Endothelial cell of umbilical vein (primary cell): Measurements from ENCODE around the gene ANKH. TPM values are rescaled to one million over a fixed set of nuclear protein-coding genes. Genes with fewer than 3 reads are reported as not detected.

Experiments used
- BruUV-seq: library from RNA; stranded (reverse); fragments of 400-500 nt; replicated peaks from 2 replicates; lab custom pipeline; 2021; lab: Mats Ljungman, UMichigan
- CTCF ChIA-PET: fragments of 300-600, 350-600 bp; sonication (Branson Sonifier 250); formaldehyde crosslinking; loops from one replicate; lab custom pipeline; 2021; ENCODE audit warnings: antibody characterized with exemption, inconsistent platforms; lab: Charles Lee
- POLR2A ChIA-PET: fragments of 300-600, 350-600 bp; sonication (Branson Sonifier 250); formaldehyde crosslinking; loops from one replicate; lab custom pipeline; 2021; ENCODE audit warnings: antibody characterized with exemption, inconsistent platforms; lab: Charles Lee
- DNase-seq: peaks from one replicate; pipeline ENCODE4 v3.0.0-alpha.2; 2011; ENCODE audit warnings: low read depth, low spot score
- FAIRE-seq: peaks from 2 replicates; lab custom pipeline; 2011; peaks lifted over from hg19 to GRCh38; lab: Jason Lieb, UNC
- H2AFZ ChIP-seq: 2 replicates; pipeline ENCODE4 v1.6.0; 2012; ENCODE audit warnings: low read depth, low read length, control low read depth, inconsistent platforms
- H3K27ac ChIP-seq: 2 replicates; pipeline ENCODE4 v1.5.1; 2011; ENCODE audit warnings: low read depth, mild to moderate bottlenecking, control low read depth, low read length, moderate library complexity; ENCODE audit not compliant: insufficient read depth
- H3K27me3 ChIP-seq, 2 experiments: 2 replicates each; pipeline versions ENCODE4 v1.6.0 to v1.6.1; 2011; ENCODE audit warnings: low read length in 2 of 2, mixed read lengths in 1 of 2; ENCODE audit not compliant: control insufficient read depth in 2 of 2, insufficient read depth in 2 of 2
- H3K36me3 ChIP-seq, 2 experiments: 2 replicates in 1 of 2; 3 replicates in 1 of 2; pipeline ENCODE4 v1.5.1; 2011; ENCODE audit warnings: low read length in 2 of 2, mild to moderate bottlenecking in 1 of 2, moderate library complexity in 1 of 2; ENCODE audit not compliant: control insufficient read depth in 2 of 2, insufficient read depth in 2 of 2; ENCODE audit errors: extremely low read depth in 1 of 2
- H3K4me1 ChIP-seq: 3 replicates; pipeline ENCODE4 v1.5.1; 2011; ENCODE audit warnings: mild to moderate bottlenecking, low read length; ENCODE audit not compliant: control insufficient read depth, insufficient read depth; ENCODE audit errors: extremely low read depth
- H3K4me2 ChIP-seq: 2 replicates; pipeline ENCODE4 v1.6.1; 2011; ENCODE audit warnings: low read length, control low read depth, mixed read lengths; ENCODE audit not compliant: insufficient read depth
- H3K4me3 ChIP-seq, 3 experiments: fragments of 200-600 bp in 1 of 3; sonication (generic), shearing (Covaris generic) in 1 of 3; replicated peaks in 1 of 3; 2 replicates each; pipeline ENCODE4 v1.5.1; 2011 to 2016; ENCODE audit warnings: control low read depth in 3 of 3, low read length in 3 of 3, mild to moderate bottlenecking in 2 of 3, inconsistent platforms in 1 of 3, low read depth in 1 of 3, moderate library complexity in 1 of 3; ENCODE audit not compliant: insufficient read depth in 1 of 3
- H3K79me2 ChIP-seq: 2 replicates; pipeline ENCODE4 v1.6.0; 2012; ENCODE audit warnings: low read length, inconsistent platforms; ENCODE audit not compliant: control insufficient read depth, insufficient read depth
- H3K9ac ChIP-seq: replicated peaks from 2 replicates; pipeline ENCODE3; 2011; ENCODE audit warnings: low read length, control low read depth; ENCODE audit not compliant: insufficient read depth; ENCODE audit errors: extremely low read depth
- H3K9me1 ChIP-seq: replicated peaks from 3 replicates; pipeline ENCODE4 v1.6.0; 2011; ENCODE audit warnings: mild to moderate bottlenecking, low read length; ENCODE audit not compliant: control insufficient read depth, insufficient read depth; ENCODE audit errors: extremely low read depth
- H3K9me3 ChIP-seq: replicated peaks from 2 replicates; pipeline ENCODE4 v1.5.1; 2012; ENCODE audit warnings: low read length, inconsistent platforms; ENCODE audit not compliant: control insufficient read depth, insufficient read depth
- H4K20me1 ChIP-seq: replicated peaks from 2 replicates; pipeline ENCODE3; 2011; ENCODE audit warnings: mild to moderate bottlenecking, low read length; ENCODE audit not compliant: control insufficient read depth, insufficient read depth; ENCODE audit errors: extremely low read depth
- EZH2 ChIP-seq: IDR thresholded peaks from 2 replicates; pipeline ENCODE4 v1.6.1; 2012; ENCODE audit warnings: borderline replicate concordance, low read depth, mild to moderate bottlenecking, moderate library complexity, low read length, inconsistent platforms; ENCODE audit not compliant: severe bottlenecking
- FOS ChIP-seq: IDR thresholded peaks from 2 replicates; pipeline ENCODE4 v1.6.1; 2011; ENCODE audit warnings: mild to moderate bottlenecking, low read length, moderate library complexity, borderline replicate concordance; ENCODE audit not compliant: insufficient read depth
- GATA2 ChIP-seq: IDR thresholded peaks from 2 replicates; pipeline ENCODE4 v1.7.0; 2011; ENCODE audit warnings: low read depth, mild to moderate bottlenecking, moderate library complexity, mixed read lengths, low read length; ENCODE audit not compliant: insufficient read length, insufficient read depth
- JUN ChIP-seq: IDR thresholded peaks from 2 replicates; pipeline ENCODE4 v1.6.1; 2011; ENCODE audit warnings: borderline replicate concordance, low read depth; ENCODE audit not compliant: insufficient read length, insufficient read depth
- MYC ChIP-seq: IDR thresholded peaks from one replicate; pipeline ENCODE4 v1.6.1; 2011; ENCODE audit warnings: mild to moderate bottlenecking, low read depth, low read length
- POLR2A ChIP-seq: IDR thresholded peaks from 2 replicates; pipeline ENCODE4 v1.6.1; 2012; ENCODE audit warnings: low read depth, mild to moderate bottlenecking, control low read depth, low read length
- POLR2AphosphoS5 ChIP-seq: IDR thresholded peaks from 2 replicates; pipeline ENCODE4 v1.6.1; 2012; ENCODE audit warnings: low read depth, mild to moderate bottlenecking, control low read depth, low read length, moderate library complexity; ENCODE audit not compliant: insufficient read depth
- dilution Hi-C: fragments of 300-500 bp; cut with MboI; formaldehyde crosslinking; loops from one replicate; pipeline ENCODE4 v1.15.0; 2019; ENCODE audit warnings: low sequenced_read_pairs; ENCODE audit not compliant: extremely low pct_ligation_motif_present
- intact Hi-C: fragments of 100-400 bp; cut with micrococcal nuclease; formaldehyde crosslinking; loops from one replicate; pipeline ENCODE4 v1.10.0; 2022
- polyA plus RNA-seq, 4 experiments: library from polyadenylated mRNA; depleted of rRNA in 3 of 4; stranded (reverse) in 3 of 4; unstranded in 1 of 4; fragments of >200 nt; gene quantifications; 2 replicates each; pipeline versions ENCODE4 v1.2.1 to v1.2.3, GENCODE V29; 2011 to 2012; ENCODE audit warnings: missing spikeins in 1 of 4
- total RNA-seq: library from RNA; stranded (reverse); gene quantifications from 2 replicates; pipeline ENCODE4 v1.2.3, GENCODE V29; 2021
- TF ChIP-seq, protein P1 (sequence below): IDR thresholded peaks from 2 replicates; pipeline ENCODE4 v1.6.1; 2011; ENCODE audit not compliant: insufficient read depth, insufficient read length
- TF ChIP-seq, protein P2 (sequence below), 2 donors: IDR thresholded peaks; 1 replicate in 1 of 2; 2 replicates in 1 of 2; pipeline ENCODE4 v1.5.1; 2011; ENCODE audit warnings: low read length in 2 of 2, mild to moderate bottlenecking in 2 of 2, moderate library complexity in 2 of 2, control low read depth in 1 of 2, inconsistent platforms in 1 of 2, low read depth in 1 of 2; ENCODE audit not compliant: insufficient read depth in 1 of 2; ENCODE audit errors: extremely low read depth in 1 of 2

Gene ANKH
- total and polyA plus RNA-seq, 2 donors (not counting 3 experiments of a cell fraction or from before 2014, with no cell fraction given), result 12.7 to 31.4 TPM

DNA sequence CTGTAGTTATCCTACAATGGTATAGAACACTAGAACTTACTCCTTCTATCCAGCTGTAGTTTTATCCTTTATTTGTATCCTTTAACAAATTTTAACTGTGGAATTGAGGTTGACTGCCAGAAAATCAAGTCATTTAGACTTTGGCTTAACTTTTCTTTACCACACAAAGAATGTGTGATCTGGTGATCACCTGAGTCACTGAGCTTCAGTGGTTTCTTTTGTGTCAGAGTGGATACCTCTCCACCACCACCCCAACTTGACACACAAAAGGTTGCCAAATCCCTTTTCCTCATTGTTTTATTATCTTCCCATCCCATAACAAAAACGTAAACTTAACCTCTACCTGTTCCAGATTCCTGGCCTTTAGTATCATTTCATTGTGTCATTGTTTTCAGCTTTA is 201.6 kb downstream of the ANKH start:
- CTCF ChIA-PET, result interaction anchor here (1.4 to 6.4 kb wide), 2 partner anchors 9 to 15 kb away, joined by 3 to 38 read pairs; no protein-coding TSS in a partner anchor
- H2AFZ ChIP-seq, result no peak overlapping the region
- no TSS peak for BruUV-seq
- H3K4me1 ChIP-seq, result peaks cover 22% of the 10 kb centered on the region
- no peak overlapping the region for H3K27ac ChIP-seq
- H3K9me3 ChIP-seq, result no peaks in the 10 kb centered on the region
- H3K4me3 ChIP-seq, result no peak overlapping the region
- no peak overlapping the region for H3K9ac ChIP-seq
- no peaks in the 10 kb centered on the region for H3K27me3 ChIP-seq
- peaks cover 3% of the 10 kb centered on the region for H4K20me1 ChIP-seq
- peaks cover 0 to 3% of the 10 kb centered on the region in 2 experiments for H3K36me3 ChIP-seq
- no peak overlapping the region for H3K4me2 ChIP-seq
- no peak for DNase-seq
- POLR2A ChIA-PET, result interaction anchor here (0.6 kb wide), 1 partner anchor 347 kb away, joined by 3 read pairs; no protein-coding TSS in a partner anchor
- no peak for FAIRE-seq
- TF ChIP-seq EZH2, result no peak
- TF ChIP-seq POLR2A, result no peak
- no peak for TF ChIP-seq JUN
- no peak for TF ChIP-seq FOS
- dilution Hi-C loops, result no loop called here
- intact Hi-C loops, result no loop called here
- H3K79me2 ChIP-seq, result peaks cover 92% of the 10 kb centered on the region
- no peaks in the 10 kb centered on the region for H3K9me1 ChIP-seq

DNA sequence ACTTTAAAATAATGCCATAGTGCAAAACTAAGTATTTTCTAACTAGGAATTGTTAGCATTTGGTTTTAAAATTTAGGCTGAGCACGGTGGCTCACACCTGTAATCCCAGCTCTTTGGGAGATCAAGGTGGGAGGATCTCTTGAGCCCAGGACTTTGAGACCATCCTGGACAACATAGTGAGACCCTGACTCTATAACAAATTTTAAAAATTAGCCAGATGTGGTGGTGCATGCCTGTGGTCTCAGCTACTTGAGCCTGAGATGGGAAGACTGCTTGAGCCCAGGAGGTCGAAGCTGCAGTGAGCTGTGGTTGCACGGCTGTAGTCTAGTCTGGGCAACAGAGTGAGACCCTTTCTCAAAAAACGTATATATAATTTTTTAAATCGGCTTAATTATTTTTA is 202.2 kb downstream of the ANKH start:
- Histone ChIP-seq H3K4me3 (no peak overlapping the region), H3K9ac (no peak overlapping the region), H3K9me1 (no peaks in the 10 kb centered on the region), H3K36me3 (peaks cover 0 to 3% of the 10 kb centered on the region in 2 experiments), H4K20me1 (peaks cover 3% of the 10 kb centered on the region), H3K79me2 (peaks cover 89% of the 10 kb centered on the region), H3K9me3 (no peaks in the 10 kb centered on the region), H3K4me2 (no peak overlapping the region), H2AFZ (no peak overlapping the region), H3K27me3 (no peaks in the 10 kb centered on the region), H3K4me1 (peaks cover 22% of the 10 kb centered on the region), H3K27ac (no peak overlapping the region)
- intact Hi-C loops (no loop called here), dilution Hi-C loops (no loop called here)
- ChIA-PET CTCF (interaction anchor here (1.4 to 6.4 kb wide), 2 partner anchors 10 to 16 kb away, joined by 3 to 38 read pairs; no protein-coding TSS in a partner anchor), POLR2A (interaction anchor here (0.6 kb wide), 1 partner anchor 347 kb away, joined by 3 read pairs; no protein-coding TSS in a partner anchor)
- FAIRE-seq (no peak), DNase-seq (no peak)
- no TSS peak for BruUV-seq
- TF ChIP-seq GATA2 (no peak), EZH2 (no peak), POLR2AphosphoS5 (no peak), FOS (no peak), POLR2A (no peak), JUN (no peak), MYC (no peak)
- TF ChIP-seq, protein P1, sequence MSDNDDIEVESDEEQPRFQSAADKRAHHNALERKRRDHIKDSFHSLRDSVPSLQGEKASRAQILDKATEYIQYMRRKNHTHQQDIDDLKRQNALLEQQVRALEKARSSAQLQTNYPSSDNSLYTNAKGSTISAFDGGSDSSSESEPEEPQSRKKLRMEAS, result no peak
- TF ChIP-seq, protein P2, sequence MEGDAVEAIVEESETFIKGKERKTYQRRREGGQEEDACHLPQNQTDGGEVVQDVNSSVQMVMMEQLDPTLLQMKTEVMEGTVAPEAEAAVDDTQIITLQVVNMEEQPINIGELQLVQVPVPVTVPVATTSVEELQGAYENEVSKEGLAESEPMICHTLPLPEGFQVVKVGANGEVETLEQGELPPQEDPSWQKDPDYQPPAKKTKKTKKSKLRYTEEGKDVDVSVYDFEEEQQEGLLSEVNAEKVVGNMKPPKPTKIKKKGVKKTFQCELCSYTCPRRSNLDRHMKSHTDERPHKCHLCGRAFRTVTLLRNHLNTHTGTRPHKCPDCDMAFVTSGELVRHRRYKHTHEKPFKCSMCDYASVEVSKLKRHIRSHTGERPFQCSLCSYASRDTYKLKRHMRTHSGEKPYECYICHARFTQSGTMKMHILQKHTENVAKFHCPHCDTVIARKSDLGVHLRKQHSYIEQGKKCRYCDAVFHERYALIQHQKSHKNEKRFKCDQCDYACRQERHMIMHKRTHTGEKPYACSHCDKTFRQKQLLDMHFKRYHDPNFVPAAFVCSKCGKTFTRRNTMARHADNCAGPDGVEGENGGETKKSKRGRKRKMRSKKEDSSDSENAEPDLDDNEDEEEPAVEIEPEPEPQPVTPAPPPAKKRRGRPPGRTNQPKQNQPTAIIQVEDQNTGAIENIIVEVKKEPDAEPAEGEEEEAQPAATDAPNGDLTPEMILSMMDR (IDR thresholded peaks at IDR 0.05; ENCODE audit: extremely low read depth in 1 of 2, insufficient read depth in 1 of 2, low read depth in 1 of 2, low read length in 2 of 2), result no peak
